ENCODE data around the gene NOL9.

Gene NOL9

DNA sequence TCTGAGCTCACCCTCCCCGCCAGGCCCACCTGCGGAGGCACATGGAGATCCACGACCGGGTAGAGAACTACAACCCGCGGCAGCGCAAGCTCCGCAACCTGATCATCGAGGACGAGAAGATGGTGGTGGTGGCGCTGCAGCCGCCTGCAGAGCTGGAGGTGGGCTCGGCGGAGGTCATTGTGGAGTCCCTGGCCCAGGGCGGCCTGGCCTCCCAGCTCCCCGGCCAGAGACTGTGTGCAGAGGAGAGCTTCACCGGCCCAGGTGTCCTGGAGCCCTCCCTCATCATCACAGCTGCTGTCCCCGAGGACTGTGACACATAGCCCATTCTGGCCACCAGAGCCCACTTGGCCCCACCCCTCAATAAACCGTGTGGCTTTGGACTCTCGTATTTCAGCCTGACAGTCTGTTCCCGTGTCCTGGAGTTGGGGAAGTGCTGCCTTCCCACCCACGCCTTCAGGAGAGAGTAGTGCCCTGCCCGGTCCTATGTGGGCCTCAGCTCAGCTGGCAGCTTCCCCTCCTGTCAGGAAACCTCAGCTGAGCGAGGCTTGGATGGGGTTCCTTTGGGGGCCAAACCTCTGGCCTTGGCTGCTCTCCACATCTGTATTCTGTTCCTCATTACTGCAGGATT, 34.7 kb upstream of the NOL9 start:
- DNase-seq: no peak

DNA sequence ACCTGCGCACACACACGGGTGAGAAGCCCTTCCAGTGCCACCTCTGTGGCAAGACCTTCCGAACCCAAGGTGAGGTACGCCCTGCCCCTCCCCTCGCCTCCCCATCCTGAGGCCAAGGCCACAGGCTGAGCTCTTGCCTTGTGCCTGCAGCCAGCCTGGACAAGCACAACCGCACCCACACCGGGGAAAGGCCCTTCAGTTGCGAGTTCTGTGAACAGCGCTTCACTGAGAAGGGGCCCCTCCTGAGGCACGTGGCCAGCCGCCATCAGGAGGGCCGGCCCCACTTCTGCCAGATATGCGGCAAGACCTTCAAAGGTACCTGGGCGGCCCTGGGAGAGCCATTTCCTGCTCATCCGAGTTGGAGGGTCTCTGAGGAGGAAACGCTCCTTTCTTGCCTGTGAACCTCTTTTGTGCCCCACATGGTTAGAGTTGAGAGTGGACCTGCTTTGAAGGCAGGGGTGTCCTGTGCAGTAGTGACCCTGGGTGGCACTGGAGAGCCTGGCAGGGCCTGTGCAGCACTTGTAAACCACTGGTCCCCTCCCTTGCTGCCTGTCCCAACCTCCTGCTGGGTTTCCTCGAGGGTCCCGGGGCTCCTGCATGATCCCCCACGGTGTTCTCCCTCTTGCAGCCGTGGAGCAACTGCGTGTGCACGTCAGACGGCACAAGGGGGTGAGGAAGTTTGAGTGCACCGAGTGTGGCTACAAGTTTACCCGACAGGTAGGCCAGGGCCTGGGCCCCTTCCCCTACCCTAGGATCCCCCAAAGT, 34.0 kb upstream of the NOL9 start:
- no peak for DNase-seq

GRCh38 chr1:6587261-6588005, 33.1 kb upstream of the NOL9 start:
- no peak for DNase-seq

DNA sequence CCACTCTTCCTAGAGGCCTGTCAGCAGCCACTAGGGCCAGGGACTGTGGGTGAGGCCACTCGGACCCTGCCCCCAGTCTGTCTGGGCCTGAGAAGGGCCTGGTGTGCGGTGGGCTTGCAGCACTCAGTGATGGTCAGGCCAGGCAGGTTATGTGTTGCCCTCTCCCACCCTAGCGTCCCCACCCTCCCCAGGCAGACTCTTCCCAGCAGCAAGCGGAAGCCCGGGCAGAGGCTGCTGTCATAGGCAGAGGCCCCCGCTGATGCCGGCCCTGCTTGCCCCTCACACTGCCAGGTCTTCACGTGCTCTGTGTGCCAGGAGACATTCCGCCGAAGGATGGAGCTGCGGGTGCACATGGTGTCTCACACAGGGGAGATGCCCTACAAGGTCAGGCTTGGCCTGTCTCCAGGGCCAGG, 32.1 kb upstream of the NOL9 start:
- DNase-seq: no peak

- DNase-seq: no peak
These were observed 31.5 kb upstream of the NOL9 start for GRCh38 chr1:6585841-6586240.

DNA sequence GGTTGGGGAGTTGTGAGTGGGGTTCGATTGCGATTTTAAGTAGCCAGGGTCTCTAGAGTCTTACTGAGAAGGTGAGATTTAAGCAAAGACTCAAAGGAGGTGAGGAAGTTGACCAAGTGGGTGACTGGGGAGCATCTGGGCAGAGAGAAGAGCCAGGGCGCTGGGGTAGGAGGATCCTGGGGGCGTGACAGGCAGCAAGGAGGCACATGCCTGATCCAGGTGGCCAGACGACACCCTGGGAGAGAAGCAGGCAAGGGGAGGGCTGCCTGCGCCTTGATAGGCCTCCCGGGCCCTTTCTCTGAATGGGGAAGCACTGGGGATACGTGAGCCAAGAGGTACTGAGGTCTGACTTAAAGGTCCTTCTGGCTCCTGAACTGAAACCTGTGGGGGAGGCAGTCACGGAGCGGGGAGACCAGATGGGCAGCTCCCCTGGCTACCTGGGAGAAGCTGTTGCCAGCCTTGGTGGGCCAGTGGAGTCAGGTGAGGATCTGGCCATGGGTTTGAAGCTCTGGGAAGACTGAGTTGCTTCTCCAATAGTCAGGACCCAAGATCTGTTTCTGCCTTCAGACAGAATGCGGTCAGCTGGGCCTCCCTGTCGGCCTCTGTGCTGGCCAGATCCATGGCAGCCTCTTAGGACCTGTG, 30.9 kb upstream of the NOL9 start:
- no peak for DNase-seq

GRCh38 chr1:6584126-6585080, 30.1 kb upstream of the NOL9 start:
- no peak for DNase-seq

DNA sequence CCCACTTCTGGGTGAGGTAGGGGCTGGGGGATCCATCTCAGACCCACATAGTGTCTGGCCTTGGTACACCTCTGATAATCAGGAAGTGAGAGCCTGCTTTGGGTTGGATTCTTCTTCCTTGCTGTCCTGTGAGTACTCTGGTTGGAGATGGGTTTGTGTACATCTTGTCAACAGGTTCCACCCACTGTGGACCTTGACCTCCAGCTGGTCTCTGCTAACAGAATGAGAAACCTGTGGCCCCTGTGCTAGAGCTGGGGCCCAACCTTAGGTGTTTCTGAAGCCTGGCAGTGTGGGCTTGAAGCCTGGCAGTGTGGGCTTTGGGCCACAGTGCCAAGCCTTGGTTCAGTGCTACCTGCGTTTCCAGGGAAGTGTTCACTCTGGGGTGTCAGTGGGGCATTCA, 28.1 kb upstream of the NOL9 start:
- no peak for DNase-seq

GRCh38 chr1:6581561-6582305, 27.4 kb upstream of the NOL9 start:
- no peak for DNase-seq

GRCh38 chr1:6580593-6581409, 26.5 kb upstream of the NOL9 start:
- no peak for DNase-seq

DNA sequence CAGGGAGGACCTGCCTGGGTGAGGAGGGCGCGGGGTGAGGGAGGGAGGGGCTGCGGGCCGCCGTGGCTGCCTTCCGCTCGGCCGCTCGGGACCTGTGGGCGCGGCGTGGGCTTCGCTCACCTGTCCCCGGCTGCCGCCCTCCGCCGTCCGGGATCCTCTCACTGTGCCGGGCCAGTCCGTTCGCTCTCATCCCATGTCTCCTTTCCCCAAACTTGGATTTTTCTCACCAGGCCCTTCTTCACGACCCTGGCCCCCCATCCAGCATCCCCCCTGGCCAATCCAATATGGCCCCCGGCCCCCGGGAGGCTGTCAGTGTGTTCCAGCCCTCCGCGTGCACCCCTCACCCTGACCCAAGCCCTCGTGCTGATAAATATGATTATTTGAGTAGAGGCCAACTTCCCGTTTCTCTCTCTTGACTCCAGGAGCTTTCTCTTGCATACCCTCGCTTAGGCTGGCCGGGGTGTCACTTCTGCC, 25.8 kb upstream of the NOL9 start:
- no peak for DNase-seq

- peak; percentile 98 for DNase-seq
These were observed 25.2 kb upstream of the NOL9 start, which contains the start of gene ZBTB48 for GRCh38 chr1:6579374-6580118. Gene ZBTB48 (plus strand): TSS chr1:6579994. CDS start chr1:6580610, 616 bp downstream.

GRCh38 chr1:6578624-6579373, 24.5 kb upstream of the NOL9 start:
- no peak for DNase-seq

- no peak for DNase-seq
These were observed 23.7 kb upstream of the NOL9 start for GRCh38 chr1:6577831-6578525.

DNA sequence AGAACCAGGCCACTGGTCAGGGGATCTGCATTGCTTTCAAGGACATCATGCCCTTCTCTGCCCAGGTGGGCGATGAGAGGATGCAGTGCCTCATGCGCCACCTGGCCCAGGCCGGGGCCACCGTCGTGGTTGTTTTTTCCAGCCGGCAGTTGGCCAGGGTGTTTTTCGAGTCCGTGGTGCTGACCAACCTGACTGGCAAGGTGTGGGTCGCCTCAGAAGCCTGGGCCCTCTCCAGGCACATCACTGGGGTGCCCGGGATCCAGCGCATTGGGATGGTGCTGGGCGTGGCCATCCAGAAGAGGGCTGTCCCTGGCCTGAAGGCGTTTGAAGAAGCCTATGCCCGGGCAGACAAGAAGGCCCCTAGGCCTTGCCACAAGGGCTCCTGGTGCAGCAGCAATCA, 20.5 kb upstream of the NOL9 start:
- no peak for DNase-seq

DNA sequence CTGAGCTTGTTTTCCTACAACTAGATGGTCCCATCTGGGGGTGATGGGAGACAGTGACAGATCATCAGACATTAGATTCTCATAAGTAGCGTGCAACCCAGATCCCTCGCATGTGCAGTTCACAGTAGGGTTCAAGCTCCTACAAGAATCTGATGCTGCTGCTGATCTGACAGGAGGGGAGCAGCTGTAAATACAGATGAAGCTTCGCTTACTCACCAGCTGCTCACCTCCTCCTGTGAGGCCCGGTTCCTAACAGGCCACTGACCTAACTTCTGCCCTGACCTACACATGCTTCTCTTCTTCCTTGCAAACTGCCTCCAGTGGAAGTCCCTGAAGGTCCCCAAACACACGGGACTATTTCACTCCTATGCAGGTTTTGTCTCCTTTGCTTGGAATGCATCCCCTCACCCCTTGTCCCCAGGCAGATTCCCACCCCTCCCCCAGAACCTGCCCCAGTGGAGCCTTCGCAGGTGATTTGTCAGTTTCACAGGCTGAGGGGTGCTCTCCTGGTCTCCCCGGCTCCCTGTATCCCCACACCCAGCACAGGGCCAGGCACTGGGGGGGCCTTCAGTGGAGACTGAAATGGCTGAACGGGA, 19.8 kb upstream of the NOL9 start:
- no peak for DNase-seq

- no peak for DNase-seq
These were observed 18.5 kb upstream of the NOL9 start for GRCh38 chr1:6572653-6573383.

Data from activated T-cell treated with anti-CD3 and anti-CD28 coated beads, Interleukin-2, amount 50 U/mL, for 48 hours (primary cell).